Measurements from ENCODE around the gene ZNF135. TPM values are rescaled to one million over a fixed set of nuclear protein-coding genes. Genes with fewer than 3 reads are reported as not detected.
A peak's percentile ranks its signal among the peaks of the same experiment; 100 is the strongest.

Gene ZNF135
- total RNA-seq, 1 experiment from 2014 or later, result 0.87 TPM

- no peak for DNase-seq (ENCODE audit: extremely low read depth, low read depth)
These were observed 30.8 kb downstream of the ZNF135 start for GRCh38 chr19:58089846-58090245.

GRCh38 chr19:58091251-58091995 is 32.3 kb downstream of the ZNF135 start:
- DNase-seq (ENCODE audit: extremely low read depth, low read depth), result no peak

GRCh38 chr19:58093071-58093470 is 34.0 kb downstream of the ZNF135 start:
- DNase-seq (ENCODE audit: extremely low read depth, low read depth), result no peak

GRCh38 chr19:58095328-58095727 is 36.2 kb downstream of the ZNF135 start:
- no peak for DNase-seq (ENCODE audit: extremely low read depth, low read depth)

GRCh38 chr19:58096884-58097283 is 37.8 kb downstream of the ZNF135 start:
- no peak for DNase-seq (ENCODE audit: extremely low read depth, low read depth)

GRCh38 chr19:58097349-58097748 is 38.3 kb downstream of the ZNF135 start:
- DNase-seq (ENCODE audit: extremely low read depth, low read depth), result no peak

GRCh38 chr19:58097781-58098681 is 38.9 kb downstream of the ZNF135 start, which contains the start of gene ZSCAN18:
TSS of gene ZSCAN18 (minus strand) at chr19:58098231. CDS start at chr19:58090267, 7,964 bp downstream.
- DNase-seq (ENCODE audit: extremely low read depth, low read depth), result peak; percentile 85

GRCh38 chr19:58098682-58098998 is 39.6 kb downstream of the ZNF135 start:
- no peak for DNase-seq (ENCODE audit: extremely low read depth, low read depth)

GRCh38 chr19:58107778-58108545 is 48.9 kb downstream of the ZNF135 start:
- DNase-seq (ENCODE audit: extremely low read depth, low read depth), result no peak

GRCh38 chr19:58108546-58108817 is 49.4 kb downstream of the ZNF135 start:
- DNase-seq (ENCODE audit: extremely low read depth, low read depth), result no peak

GRCh38 chr19:58117841-58118575 is 58.9 kb downstream of the ZNF135 start:
- DNase-seq (ENCODE audit: extremely low read depth, low read depth), result no peak

GRCh38 chr19:58118979-58119733 is 60.1 kb downstream of the ZNF135 start:
- DNase-seq (ENCODE audit: extremely low read depth, low read depth), result no peak

Other genes starting within 250 kb of the ZNF135 start
- 3.1 and 4.9 TPM in 2 replicates for gene ZNF552, start 244.4 kb upstream of the ZNF135 start, total RNA-seq (2014; rRNA removed; shearing (Covaris generic))
- 7.6 and 12.5 TPM in 2 replicates for gene ZNF587B, start 229.0 kb upstream of the ZNF135 start, total RNA-seq (2014; rRNA removed; shearing (Covaris generic))
- gene ZNF587, start 209.4 kb upstream of the ZNF135 start, total RNA-seq (2014; rRNA removed; shearing (Covaris generic)), result 11.5 and 13.9 TPM in 2 replicates
- gene ZNF814, start 170.2 kb upstream of the ZNF135 start, total RNA-seq (2014; rRNA removed; shearing (Covaris generic)), result 2.1 and 2.5 TPM in 2 replicates
- 5.2 and 5.4 TPM in 2 replicates for gene ZNF417, start 142.7 kb upstream of the ZNF135 start, total RNA-seq (2014; rRNA removed; shearing (Covaris generic))
- gene ZNF418, start 123.9 kb upstream of the ZNF135 start, total RNA-seq (2014; rRNA removed; shearing (Covaris generic)), result not detected in 2 replicates
- not detected in 2 replicates for gene ZNF256, start 111.6 kb upstream of the ZNF135 start, total RNA-seq (2014; rRNA removed; shearing (Covaris generic))
- gene C19orf18, start 84.7 kb upstream of the ZNF135 start, total RNA-seq (2014; rRNA removed; shearing (Covaris generic)), result not detected in 2 replicates
- 2.9 TPM in 2 replicates for gene ZNF606, start 56.5 kb upstream of the ZNF135 start, total RNA-seq (2014; rRNA removed; shearing (Covaris generic))
- gene ZSCAN1, start 25.3 kb upstream of the ZNF135 start, total RNA-seq (2014; rRNA removed; shearing (Covaris generic)), result not detected in 2 replicates
- gene ZSCAN18, start 38.9 kb downstream of the ZNF135 start, total RNA-seq (2014; rRNA removed; shearing (Covaris generic)), result 20.1 and 20.7 TPM in 2 replicates
- 10.9 and 11.3 TPM in 2 replicates for gene ZNF329, start 91.5 kb downstream of the ZNF135 start, total RNA-seq (2014; rRNA removed; shearing (Covaris generic))
- 22.4 and 26.2 TPM in 2 replicates for gene ZNF274, start 123.8 kb downstream of the ZNF135 start, total RNA-seq (2014; rRNA removed; shearing (Covaris generic))
- gene ZNF544, start 169.6 kb downstream of the ZNF135 start, total RNA-seq (2014; rRNA removed; shearing (Covaris generic)), result 40.4 and 43.4 TPM in 2 replicates
- 5.3 and 6.7 TPM in 2 replicates for gene ZNF8, start 219.7 kb downstream of the ZNF135 start, total RNA-seq (2014; rRNA removed; shearing (Covaris generic))
- gene ERVK3-1, start 246.1 kb downstream of the ZNF135 start, total RNA-seq (2014; rRNA removed; shearing (Covaris generic)), result 42.4 and 43.2 TPM in 2 replicates

All from NCI-H460 (cell line).